Right cardiac atrium (tissue), 5 donors: Measurements from ENCODE around the gene NEURL2. TPM values are rescaled to one million over a fixed set of nuclear protein-coding genes. Genes with fewer than 3 reads are reported as not detected.

Experiments
- ATAC-seq, 2 donors: fragments of 200-7000 bp; cut with Tn5 transposase; one replicate each; pipeline versions ENCODE4 v1.8.0 to v1.9.1; 2020; ENCODE audit warnings: moderate library complexity in 2 of 2, mild to moderate bottlenecking in 1 of 2
- DNase-seq, 3 donors: peaks; one replicate each; pipeline ENCODE4 v3.0.0-alpha.2; 2020
- H3K27ac ChIP-seq: one replicate; pipeline ENCODE4 v1.5.1; 2013; ENCODE audit warnings: mild to moderate bottlenecking, low read length, control low read depth, moderate library complexity
- H3K27me3 ChIP-seq: one replicate; pipeline ENCODE4 v1.6.1; 2013; ENCODE audit not compliant: control insufficient read depth, insufficient read depth
- H3K4me1 ChIP-seq: one replicate; pipeline ENCODE4 v1.6.1; 2013; ENCODE audit warnings: low read length; ENCODE audit not compliant: control insufficient read depth, insufficient read depth
- H3K4me3 ChIP-seq: one replicate; pipeline ENCODE4 v1.5.1; 2013; ENCODE audit warnings: low read length, control low read depth
- H3K9me3 ChIP-seq: one replicate; pipeline ENCODE4 v1.6.1; 2013; ENCODE audit warnings: low read length; ENCODE audit not compliant: control insufficient read depth
- WGBS: extraction: QIAGEN DNeasy Blood & Tissue Kit; methylation state at CpG from one replicate; pipeline ENCODE4 v1.1.7; 2013; 5-methylcytosine and 5-hydroxymethylcytosine counted together
- intact Hi-C, 4 donors: fragments of 100-400 bp; cut with DNase I; formaldehyde crosslinking; loops; one replicate each; pipeline versions ENCODE4 v1.11.0 to v1.14.0; 2022 to 2023
- polyA plus RNA-seq: library from polyadenylated mRNA; stranded (reverse); fragments of 200-250 nt; gene quantifications from one replicate; pipeline ENCODE4 v1.2.3, GENCODE V29; 2013
- total RNA-seq, 4 donors: library from RNA; stranded (reverse); fragmentation: NEBNext Ultra II Directional; extraction: Animal tissue kit (Norgen Biotek cat#: 25700); gene quantifications; one replicate each; pipeline ENCODE4 v1.2.1, GENCODE V29; 2021
- donor health status: healthy with polysubstance abuse.
- donor health status: DM: no; HTN: yes; CAD: no.
- donor health status: DM: no; HTN: no; CAD: no.
- donor health status: DM: no; HTN: yes; CAD: no; lungs with severe emphysema.
- donor health status: DM: yes; HTN: yes; CAD: no.

NEURL2 gene
- total and polyA plus RNA-seq, 5 donors = 7.0 to 9.8 (median 7.7) TPM

GRCh38 chr20:45919542-45920399 is 28.8 kb upstream of the NEURL2 start:
- H3K27me3 ChIP-seq = no peaks in the 10 kb centered on the region
- intact Hi-C loops = no loop called here
- H3K4me3 ChIP-seq = no peak overlapping the region
- DNase-seq (peak; percentile 83 to 93 (median 90)), ATAC-seq (peak; percentile 70 to 78)
- no peaks in the 10 kb centered on the region for H3K9me3 ChIP-seq
- WGBS = 36% methylated on average over 11 of the region's 11 CpGs
- H3K27ac ChIP-seq = peak overlapping the region; percentile 78
- H3K4me1 ChIP-seq = no peaks in the 10 kb centered on the region

GRCh38 chr20:45918779-45919537 is 27.9 kb upstream of the NEURL2 start:
- ATAC-seq (no peak), DNase-seq (peak in 2 of 3 donors; percentile 46 to 56)
- Histone ChIP-seq H3K27me3 (no peaks in the 10 kb centered on the region), H3K4me1 (no peaks in the 10 kb centered on the region), H3K9me3 (no peaks in the 10 kb centered on the region), H3K4me3 (no peak overlapping the region), H3K27ac (peak overlapping the region; percentile 61)
- intact Hi-C loops = no loop called here
- WGBS = 88% methylated on average over 12 of the region's 12 CpGs

- H3K9me3 ChIP-seq = no peaks in the 10 kb centered on the region
- ATAC-seq (peak; percentile 4 to 40), DNase-seq (peak in 1 of 3 donors; percentile 60)
- no peaks in the 10 kb centered on the region for H3K4me1 ChIP-seq
- H3K4me3 ChIP-seq = no peak overlapping the region
- intact Hi-C loops = no loop called here
- peak overlapping the region; percentile 61 for H3K27ac ChIP-seq
- 42% methylated on average over 5 of the region's 5 CpGs for WGBS
- H3K27me3 ChIP-seq = no peaks in the 10 kb centered on the region
Observed at GRCh38 chr20:45918182-45918737, 27.3 kb upstream of the NEURL2 start.

GRCh38 chr20:45917790-45918141 is 26.8 kb upstream of the NEURL2 start:
- intact Hi-C loops = no loop called here
- H3K4me1 ChIP-seq = no peaks in the 10 kb centered on the region
- H3K9me3 ChIP-seq = no peaks in the 10 kb centered on the region
- DNase-seq (peak in 1 of 3 donors; percentile 69), ATAC-seq (no peak)
- 47% methylated on average over 5 of the region's 5 CpGs for WGBS
- no peaks in the 10 kb centered on the region for H3K27me3 ChIP-seq
- no peak overlapping the region for H3K27ac ChIP-seq
- H3K4me3 ChIP-seq = no peak overlapping the region

- Histone ChIP-seq H3K4me1 (peaks cover 4% of the 10 kb centered on the region), H3K9me3 (no peaks in the 10 kb centered on the region), H3K27me3 (no peaks in the 10 kb centered on the region), H3K4me3 (no peak overlapping the region), H3K27ac (no peak overlapping the region)
- intact Hi-C loops = no loop called here
- WGBS = 46% methylated on average over 5 of the region's 5 CpGs
- DNase-seq (no peak), ATAC-seq (no peak)
Observed at GRCh38 chr20:45913116-45913515, 22.1 kb upstream of the NEURL2 start.

DNA sequence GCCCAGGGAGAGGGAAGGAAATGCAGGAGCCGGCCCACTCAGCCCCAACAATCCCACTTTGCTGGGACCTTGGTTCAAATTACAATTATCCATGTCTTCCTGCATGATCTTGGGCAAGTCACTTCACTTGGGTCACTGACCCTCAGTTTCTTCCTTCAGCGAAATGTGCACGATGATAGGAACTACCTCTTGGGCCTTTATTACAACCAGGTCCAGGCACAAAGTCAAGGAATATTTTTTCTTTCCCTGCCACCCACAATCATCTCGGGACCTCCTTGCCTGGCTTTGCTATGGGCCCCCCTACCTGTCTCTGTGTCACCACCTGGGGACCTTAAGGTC is 21.3 kb upstream of the NEURL2 start:
- WGBS = 16% methylated on average over 4 of the region's 4 CpGs
- H3K27ac ChIP-seq = peak overlapping the region; percentile 25
- no peak for DNase-seq
- peaks cover 4% of the 10 kb centered on the region for H3K4me1 ChIP-seq
- ATAC-seq = no peak
- peak overlapping the region; percentile 15 for H3K4me3 ChIP-seq
- intact Hi-C loops = no loop called here
- H3K27me3 ChIP-seq = no peaks in the 10 kb centered on the region
- H3K9me3 ChIP-seq = no peaks in the 10 kb centered on the region

- H3K4me1 ChIP-seq = peaks cover 4% of the 10 kb centered on the region
- H3K27me3 ChIP-seq = no peaks in the 10 kb centered on the region
- H3K27ac ChIP-seq = peak within 1 kb of the TSS; percentile 39
- peak within 1 kb of the TSS; percentile 15 for H3K4me3 ChIP-seq
- ATAC-seq (peak; percentile 74 to 77), DNase-seq (peak; percentile 86 to 94 (median 93))
- under 1% methylated on average over 58 of the region's 58 CpGs for WGBS
- intact Hi-C loops = no loop called here
- no peaks in the 10 kb centered on the region for H3K9me3 ChIP-seq
Observed at GRCh38 chr20:45911486-45912343, 20.7 kb upstream of the NEURL2 start, which contains the start of gene PLTP. Gene PLTP (minus strand): TSS chr20:45912155. CDS start chr20:45911452, 703 bp downstream.

DNA sequence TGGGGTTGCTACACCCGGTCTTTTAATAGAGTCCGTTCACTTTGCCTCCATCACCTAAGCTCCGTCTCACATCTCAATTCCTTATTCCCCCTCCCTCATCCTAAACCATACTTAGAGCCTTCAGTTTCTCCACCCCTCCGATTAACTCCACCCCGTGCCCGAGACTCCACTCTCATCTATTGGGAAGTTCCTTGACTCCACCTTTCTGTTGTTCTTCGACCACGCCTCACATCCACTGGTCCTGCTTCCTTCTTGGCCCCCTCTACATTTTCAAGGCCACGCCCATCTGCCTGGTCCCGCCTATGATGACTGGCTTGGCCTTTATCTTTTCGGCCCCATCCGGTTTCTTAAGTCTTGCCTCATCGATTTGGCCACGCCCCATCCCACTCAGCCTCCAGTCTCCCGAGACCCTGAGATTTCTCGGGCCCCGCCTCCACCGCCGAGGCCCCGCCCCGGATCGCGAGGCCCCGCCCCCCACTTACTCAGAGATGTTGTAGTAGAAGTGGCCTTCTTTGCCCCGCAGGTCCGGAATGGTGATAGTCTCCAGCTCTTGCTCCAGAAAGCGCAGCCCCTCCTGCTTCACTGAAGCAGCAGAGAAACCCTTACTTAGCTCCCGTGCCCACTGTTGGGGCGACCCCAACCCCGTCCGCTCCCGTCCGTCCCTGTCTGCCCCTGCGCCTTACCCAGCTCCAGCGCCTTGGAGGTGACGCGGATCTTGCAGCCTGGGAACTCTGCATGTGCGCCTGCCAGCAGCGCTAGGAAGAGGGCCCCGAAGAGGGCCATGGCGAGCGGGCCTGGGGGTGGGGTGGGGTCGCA is 19.9 kb upstream of the NEURL2 start:
- peak; percentile 91 to 92 for ATAC-seq
- WGBS = 3% methylated on average over 43 of the region's 43 CpGs
- H3K27ac ChIP-seq = peak overlapping the region; percentile 39
- H3K27me3 ChIP-seq = no peaks in the 10 kb centered on the region
- peaks cover 4% of the 10 kb centered on the region for H3K4me1 ChIP-seq
- peak; percentile 98 to 99 (median 98) for DNase-seq
- no peaks in the 10 kb centered on the region for H3K9me3 ChIP-seq
- intact Hi-C loops = no loop called here
- H3K4me3 ChIP-seq = peak overlapping the region; percentile 15

GRCh38 chr20:45909817-45910669 is 19.0 kb upstream of the NEURL2 start:
- H3K27me3 ChIP-seq = no peaks in the 10 kb centered on the region
- ATAC-seq (no peak), DNase-seq (peak in 2 of 3 donors; percentile 24 to 62)
- H3K9me3 ChIP-seq = no peaks in the 10 kb centered on the region
- intact Hi-C loops = no loop called here
- no peak overlapping the region for H3K27ac ChIP-seq
- WGBS = 75% methylated on average over 22 of the region's 22 CpGs
- H3K4me1 ChIP-seq = peaks cover 4% of the 10 kb centered on the region
- no peak overlapping the region for H3K4me3 ChIP-seq
